ENCODE measurements around the gene OR2L8. TPM values are rescaled to one million over a fixed set of nuclear protein-coding genes. Genes with fewer than 3 reads are reported as not detected.
"Not testable (repeated sequence)": the region's sequence is repeated elsewhere in the genome, so short reads cannot be mapped to it uniquely, and the experiment has no call there.

OR2L8 gene
- total RNA-seq, 3 donors from 2014 or later, result not detected

GRCh38 chr1:247936965-247937734 lies 11.5 kb upstream of the OR2L8 start:
- H3K9me3 Mint-ChIP-seq; H3K36me3 Mint-ChIP-seq (ENCODE audit: insufficient read depth); H3K27me3 Mint-ChIP-seq (ENCODE audit: low read depth); H3K4me1 Mint-ChIP-seq (ENCODE audit: low read depth): not testable (repeated sequence)
- DNase-seq (peak; percentile 84), ATAC-seq (peak; percentile 99 to 100)
- peak overlapping the region; percentile 20 for H3K4me3 Mint-ChIP-seq

- DNase-seq (no peak), ATAC-seq (no peak)
- H3K36me3 Mint-ChIP-seq (ENCODE audit: insufficient read depth), result no peaks in the 10 kb centered on the region
- H3K4me1 Mint-ChIP-seq (ENCODE audit: low read depth), result no peaks in the 10 kb centered on the region
- H3K4me3 Mint-ChIP-seq, result no peak overlapping the region
- peaks cover 2% of the 10 kb centered on the region for H3K27me3 Mint-ChIP-seq (ENCODE audit: low read depth)
- H3K9me3 Mint-ChIP-seq, result no peaks in the 10 kb centered on the region
These were observed 6.0 kb upstream of the OR2L8 start for GRCh38 chr1:247942624-247943023.

GRCh38 chr1:247953408-247953807 lies 4.8 kb downstream of the OR2L8 start:
- DNase-seq, result no peak
- no peak for ATAC-seq
- H3K9me3 Mint-ChIP-seq, result peaks cover 5% of the 10 kb centered on the region

GRCh38 chr1:247961791-247962190 lies 13.1 kb downstream of the OR2L8 start:
- DNase-seq (no peak), ATAC-seq (no peak)
- Mint-ChIP-seq H3K27me3 (ENCODE audit: low read depth) (peaks cover 4% of the 10 kb centered on the region), H3K4me1 (ENCODE audit: low read depth) (no peaks in the 10 kb centered on the region), H3K9me3 (peaks cover 9% of the 10 kb centered on the region), H3K4me3 (no peak overlapping the region), H3K36me3 (ENCODE audit: insufficient read depth) (no peaks in the 10 kb centered on the region)

More at GRCh38 chr1:247953408-247953807, 4.8 kb downstream of the OR2L8 start:
- Mint-ChIP-seq H3K27me3 (ENCODE audit: low read depth) (no peaks in the 10 kb centered on the region), H3K4me3 (no peak overlapping the region), H3K4me1 (ENCODE audit: low read depth) (no peaks in the 10 kb centered on the region), H3K36me3 (ENCODE audit: insufficient read depth) (no peaks in the 10 kb centered on the region)

GRCh38 chr1:247962911-247963588 lies 14.4 kb downstream of the OR2L8 start:
- Mint-ChIP-seq H3K9me3 (peaks cover 9% of the 10 kb centered on the region), H3K4me1 (ENCODE audit: low read depth) (no peaks in the 10 kb centered on the region), H3K27me3 (ENCODE audit: low read depth) (peaks cover 4% of the 10 kb centered on the region), H3K36me3 (ENCODE audit: insufficient read depth) (no peaks in the 10 kb centered on the region), H3K4me3 (no peak overlapping the region)
- ATAC-seq, result no peak
- no peak for DNase-seq

GRCh38 chr1:247964933-247965332 lies 16.3 kb downstream of the OR2L8 start, which contains the start of gene OR2AK2:
Gene OR2AK2 (plus strand): TSS chr1:247965233. CDS start chr1:247965377, 144 bp downstream.
- Mint-ChIP-seq H3K4me3 (no peak within 1 kb of the TSS), H3K27me3 (ENCODE audit: low read depth) (peaks cover 4% of the 10 kb centered on the region), H3K9me3 (peaks cover 9% of the 10 kb centered on the region), H3K4me1 (ENCODE audit: low read depth) (no peaks in the 10 kb centered on the region), H3K36me3 (ENCODE audit: insufficient read depth) (no peaks in the 10 kb centered on the region)
- DNase-seq, result no peak
- ATAC-seq, result no peak

- DNase-seq (no peak), ATAC-seq (no peak)
- no peaks in the 10 kb centered on the region for H3K4me1 Mint-ChIP-seq (ENCODE audit: low read depth)
- H3K36me3 Mint-ChIP-seq (ENCODE audit: insufficient read depth), result no peaks in the 10 kb centered on the region
- H3K27me3 Mint-ChIP-seq (ENCODE audit: low read depth), result peaks cover 4% of the 10 kb centered on the region
- no peak overlapping the region for H3K4me3 Mint-ChIP-seq
- H3K9me3 Mint-ChIP-seq, result peaks cover 4% of the 10 kb centered on the region
These were observed 18.0 kb downstream of the OR2L8 start for GRCh38 chr1:247966532-247967204.

- no peaks in the 10 kb centered on the region for H3K36me3 Mint-ChIP-seq (ENCODE audit: insufficient read depth)
- no peaks in the 10 kb centered on the region for H3K27me3 Mint-ChIP-seq (ENCODE audit: low read depth)
- ATAC-seq, result no peak
- H3K9me3 Mint-ChIP-seq, result peaks cover 5% of the 10 kb centered on the region
- H3K4me1 Mint-ChIP-seq (ENCODE audit: low read depth), result no peaks in the 10 kb centered on the region
- DNase-seq, result no peak
- no peak overlapping the region for H3K4me3 Mint-ChIP-seq
These were observed 44.3 kb downstream of the OR2L8 start for GRCh38 chr1:247992986-247993385.

GRCh38 chr1:247998811-247999210 lies 50.2 kb downstream of the OR2L8 start:
- H3K36me3 Mint-ChIP-seq (ENCODE audit: insufficient read depth), result no peaks in the 10 kb centered on the region
- ATAC-seq (no peak), DNase-seq (no peak)
- H3K4me3 Mint-ChIP-seq, result no peak overlapping the region
- H3K9me3 Mint-ChIP-seq, result peaks cover 2% of the 10 kb centered on the region
- H3K4me1 Mint-ChIP-seq (ENCODE audit: low read depth), result no peaks in the 10 kb centered on the region
- H3K27me3 Mint-ChIP-seq (ENCODE audit: low read depth), result no peaks in the 10 kb centered on the region

Other genes starting within 250 kb of the OR2L8 start
- gene OR6F1, start 232.2 kb upstream of the OR2L8 start, total RNA-seq, result not detected
- not detected for gene OR14K1, start 210.2 kb upstream of the OR2L8 start, total RNA-seq
- not detected for gene OR14A2, start 200.7 kb upstream of the OR2L8 start, total RNA-seq
- not detected for gene OR1C1, start 188.3 kb upstream of the OR2L8 start, total RNA-seq
- gene OR14A16, start 124.7 kb upstream of the OR2L8 start, total RNA-seq, result not detected
- not detected for gene OR11L1, start 107.0 kb upstream of the OR2L8 start, total RNA-seq
- under 1 TPM; 0.11 to 0.28 (median 0.18) TPM for gene TRIM58, start 91.7 kb upstream of the OR2L8 start, total RNA-seq
- gene OR2W3, start 53.3 kb upstream of the OR2L8 start, total RNA-seq, result not detected
- not detected for gene OR2T8, start 28.6 kb upstream of the OR2L8 start, total RNA-seq
- not detected for gene OR2AJ1, start 24.0 kb upstream of the OR2L8 start, total RNA-seq
- not detected for gene OR2AK2, start 16.4 kb downstream of the OR2L8 start, total RNA-seq
- not detected for gene OR2L5, start 64.8 kb downstream of the OR2L8 start, total RNA-seq
- gene OR2L2, start 81.2 kb downstream of the OR2L8 start, total RNA-seq, result under 1 TPM in 1 of 3 donors, not detected in 2; 0.05 TPM
- gene OR2L3, start 98.0 kb downstream of the OR2L8 start, total RNA-seq, result not detected
- gene OR2L13, start 146.3 kb downstream of the OR2L8 start, total RNA-seq, result not detected
- not detected for gene OR2M5, start 196.3 kb downstream of the OR2L8 start, total RNA-seq
- not detected for gene OR2M2, start 226.0 kb downstream of the OR2L8 start, total RNA-seq
- gene OR2M3, start 248.4 kb downstream of the OR2L8 start, total RNA-seq, result not detected

Data from activated T-cell treated with anti-CD3 and anti-CD28 coated beads, Interleukin-2, amount 50 U/mL, for 4 hours (primary cell).